ENCODE results near the gene ILK. TPM values are rescaled to one million over a fixed set of nuclear protein-coding genes. Genes with fewer than 3 reads are reported as not detected.

ILK gene
- total RNA-seq, 1 experiment from 2014 or later: 69.7 TPM

DNA sequence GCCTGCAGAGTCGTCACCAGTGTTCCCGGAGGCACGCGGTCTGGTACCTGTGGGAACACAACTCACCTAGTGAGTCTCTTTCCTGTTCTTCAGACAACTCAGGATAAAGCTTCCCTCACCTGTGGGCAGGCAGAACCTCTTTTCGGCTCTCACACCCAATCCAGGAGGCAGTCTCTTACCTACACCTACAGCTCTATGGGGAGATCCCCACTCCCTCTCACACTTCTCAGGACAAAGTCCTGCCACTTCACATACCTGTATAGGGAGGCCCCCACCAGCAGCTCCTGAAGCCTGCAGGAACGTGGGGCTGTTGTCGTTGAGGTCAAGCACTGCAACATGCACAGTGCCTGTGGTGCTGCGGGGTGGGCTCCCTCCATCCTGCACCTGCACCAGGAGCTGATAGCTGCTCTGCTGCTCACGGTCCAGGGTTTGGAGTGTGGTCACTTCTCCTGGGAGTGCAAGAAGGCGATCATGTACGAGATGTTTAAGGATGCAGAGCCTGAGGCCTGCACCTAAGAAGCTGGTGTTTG lies 27.9 kb downstream of the ILK start:
- H3K79me2 ChIP-seq (ENCODE audit: low read depth): no peaks in the 10 kb centered on the region
- no peak overlapping the region for H3K27ac ChIP-seq
- no TSS peak for BruUV-seq (replicated peaks)
- no peaks in the 10 kb centered on the region for H4K20me1 ChIP-seq (ENCODE audit: insufficient read depth)
- TF ChIP-seq EZH2 (IDR thresholded peaks at IDR 0.05; ENCODE audit: low read depth): no peak
- TF ChIP-seq, protein P1, sequence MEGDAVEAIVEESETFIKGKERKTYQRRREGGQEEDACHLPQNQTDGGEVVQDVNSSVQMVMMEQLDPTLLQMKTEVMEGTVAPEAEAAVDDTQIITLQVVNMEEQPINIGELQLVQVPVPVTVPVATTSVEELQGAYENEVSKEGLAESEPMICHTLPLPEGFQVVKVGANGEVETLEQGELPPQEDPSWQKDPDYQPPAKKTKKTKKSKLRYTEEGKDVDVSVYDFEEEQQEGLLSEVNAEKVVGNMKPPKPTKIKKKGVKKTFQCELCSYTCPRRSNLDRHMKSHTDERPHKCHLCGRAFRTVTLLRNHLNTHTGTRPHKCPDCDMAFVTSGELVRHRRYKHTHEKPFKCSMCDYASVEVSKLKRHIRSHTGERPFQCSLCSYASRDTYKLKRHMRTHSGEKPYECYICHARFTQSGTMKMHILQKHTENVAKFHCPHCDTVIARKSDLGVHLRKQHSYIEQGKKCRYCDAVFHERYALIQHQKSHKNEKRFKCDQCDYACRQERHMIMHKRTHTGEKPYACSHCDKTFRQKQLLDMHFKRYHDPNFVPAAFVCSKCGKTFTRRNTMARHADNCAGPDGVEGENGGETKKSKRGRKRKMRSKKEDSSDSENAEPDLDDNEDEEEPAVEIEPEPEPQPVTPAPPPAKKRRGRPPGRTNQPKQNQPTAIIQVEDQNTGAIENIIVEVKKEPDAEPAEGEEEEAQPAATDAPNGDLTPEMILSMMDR (conservative IDR thresholded peaks at IDR 0.05): no peak
- no peaks in the 10 kb centered on the region for H3K36me3 ChIP-seq (ENCODE audit: low read depth)
- ChIA-PET CTCF (no interaction called here), POLR2A (ENCODE audit: unreplicated experiment) (no interaction called here)
- no peaks in the 10 kb centered on the region for H3K9me3 ChIP-seq (ENCODE audit: insufficient read depth, low read depth)
- no peaks in the 10 kb centered on the region for H3K9me2 ChIP-seq (ENCODE audit: insufficient read depth)
- DNase-seq: no peak
- no peaks in the 10 kb centered on the region for H3K27me3 ChIP-seq (ENCODE audit: insufficient read depth, low read depth)
- no peak overlapping the region for H3K4me2 ChIP-seq
- no peak overlapping the region for H2AFZ ChIP-seq
- no peak overlapping the region for H3K4me3 ChIP-seq
- H3K4me1 ChIP-seq (replicated peaks; ENCODE audit: insufficient read depth): no peaks in the 10 kb centered on the region
- H3F3A ChIP-seq (ENCODE audit: insufficient read depth, low read depth): no peaks in the 10 kb centered on the region
- intact Hi-C loops (cut with micrococcal nuclease; ENCODE audit: unreplicated experiment): no loop called here

GRCh38 chr11:6632116-6633073 lies 28.8 kb downstream of the ILK start:
- no peak overlapping the region for H3K4me3 ChIP-seq
- H3K36me3 ChIP-seq (ENCODE audit: low read depth): no peaks in the 10 kb centered on the region
- H2AFZ ChIP-seq: no peak overlapping the region
- POLR2A ChIA-PET (ENCODE audit: unreplicated experiment): no interaction called here
- H3K27me3 ChIP-seq (ENCODE audit: insufficient read depth, low read depth): no peaks in the 10 kb centered on the region
- no peaks in the 10 kb centered on the region for H3K4me1 ChIP-seq (replicated peaks; ENCODE audit: insufficient read depth)
- no peaks in the 10 kb centered on the region for H3F3A ChIP-seq (ENCODE audit: insufficient read depth, low read depth)
- no peak for TF ChIP-seq EZH2 (IDR thresholded peaks at IDR 0.05; ENCODE audit: low read depth)
- TF ChIP-seq, protein P1 (conservative IDR thresholded peaks at IDR 0.05): no peak
- no TSS peak for BruUV-seq (replicated peaks)
- H3K9me2 ChIP-seq (ENCODE audit: insufficient read depth): no peaks in the 10 kb centered on the region
- no peak for DNase-seq
- no peak overlapping the region for H3K4me2 ChIP-seq
- no peaks in the 10 kb centered on the region for H3K9me3 ChIP-seq (ENCODE audit: insufficient read depth, low read depth)
- no peaks in the 10 kb centered on the region for H3K79me2 ChIP-seq (ENCODE audit: low read depth)
- intact Hi-C loops (cut with micrococcal nuclease; ENCODE audit: unreplicated experiment): no loop called here
- no peak overlapping the region for H3K27ac ChIP-seq
- no peaks in the 10 kb centered on the region for H4K20me1 ChIP-seq (ENCODE audit: insufficient read depth)
- CTCF ChIA-PET: no interaction called here

DNA sequence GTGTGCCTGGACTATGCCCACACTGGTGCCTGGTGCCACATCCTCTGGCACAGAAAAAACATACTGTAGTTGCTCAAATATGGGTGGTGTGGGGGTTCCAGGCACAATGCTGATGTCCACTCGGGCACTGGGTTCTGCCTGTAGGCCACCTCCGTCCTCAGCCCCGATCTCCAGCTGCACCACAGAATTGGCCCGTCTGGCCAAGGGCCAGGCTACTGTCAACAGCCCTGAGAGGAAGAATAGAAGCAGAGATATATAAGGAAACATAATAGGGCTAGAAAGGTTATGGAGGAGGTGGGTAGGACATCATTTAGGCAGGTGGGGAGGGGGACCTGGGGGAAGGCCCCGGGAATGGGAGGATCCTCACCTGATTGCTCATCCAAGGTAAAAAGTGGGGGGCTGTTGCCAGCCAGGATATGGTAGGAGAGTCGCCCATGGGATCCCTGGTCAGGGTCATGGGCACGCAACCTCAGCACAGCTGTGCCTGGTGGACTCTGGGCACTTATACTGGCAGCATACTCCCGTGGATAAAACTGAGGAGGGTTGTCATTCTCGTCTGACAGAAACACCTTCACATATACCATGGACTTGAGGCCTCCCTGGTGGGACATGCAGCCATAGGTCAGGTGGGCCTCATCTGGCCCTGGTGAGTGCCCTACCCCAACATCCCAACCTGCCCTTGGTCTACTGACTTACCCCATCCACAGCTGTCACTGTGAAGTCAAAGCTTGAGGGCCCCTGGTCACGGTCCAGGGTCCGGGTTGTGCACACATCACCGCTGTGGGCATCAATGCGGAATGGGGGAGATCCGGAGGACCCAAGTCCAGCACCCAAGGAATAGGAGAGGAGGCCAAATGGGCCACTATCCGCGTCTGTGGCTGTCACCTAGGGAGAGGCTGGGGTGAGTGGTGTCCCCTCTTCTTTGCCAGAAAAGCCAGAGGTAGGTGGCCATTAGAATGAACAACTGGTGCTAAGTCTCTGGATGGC lies 30.1 kb downstream of the ILK start:
- Histone ChIP-seq H3K79me2 (ENCODE audit: low read depth) (no peaks in the 10 kb centered on the region), H3K9me2 (ENCODE audit: insufficient read depth) (no peaks in the 10 kb centered on the region), H3K9me3 (ENCODE audit: insufficient read depth, low read depth) (no peaks in the 10 kb centered on the region), H3K36me3 (ENCODE audit: low read depth) (no peaks in the 10 kb centered on the region), H2AFZ (no peak overlapping the region), H3K27ac (no peak overlapping the region), H3K4me2 (no peak overlapping the region), H3F3A (ENCODE audit: insufficient read depth, low read depth) (no peaks in the 10 kb centered on the region), H3K4me3 (no peak overlapping the region), H3K27me3 (ENCODE audit: insufficient read depth, low read depth) (no peaks in the 10 kb centered on the region), H3K4me1 (replicated peaks; ENCODE audit: insufficient read depth) (no peaks in the 10 kb centered on the region; the same call in 1 of the 2 replicates), H4K20me1 (ENCODE audit: insufficient read depth) (no peaks in the 10 kb centered on the region)
- intact Hi-C loops (cut with micrococcal nuclease; ENCODE audit: unreplicated experiment): no loop called here
- TF ChIP-seq, protein P1 (conservative IDR thresholded peaks at IDR 0.05): no peak
- no peak for TF ChIP-seq EZH2 (IDR thresholded peaks at IDR 0.05; ENCODE audit: low read depth)
- no TSS peak for BruUV-seq (replicated peaks)
- no peak for DNase-seq
- ChIA-PET CTCF (no interaction called here), POLR2A (ENCODE audit: unreplicated experiment) (no interaction called here)

Measured in PC-9 (cell line).